SIG-M5 treated with dmso at 0.1 percent for 504 hours (cell line): ENCODE data around the gene HDGF.
A peak's percentile ranks its signal among the peaks of the same experiment; 100 is the strongest.

Source experiments
- DNase-seq: peaks from one replicate; lab custom pipeline; 2025; ENCODE audit not compliant: unreplicated experiment; lab: John Stamatoyannopoulos, UW

Gene HDGF

DNA sequence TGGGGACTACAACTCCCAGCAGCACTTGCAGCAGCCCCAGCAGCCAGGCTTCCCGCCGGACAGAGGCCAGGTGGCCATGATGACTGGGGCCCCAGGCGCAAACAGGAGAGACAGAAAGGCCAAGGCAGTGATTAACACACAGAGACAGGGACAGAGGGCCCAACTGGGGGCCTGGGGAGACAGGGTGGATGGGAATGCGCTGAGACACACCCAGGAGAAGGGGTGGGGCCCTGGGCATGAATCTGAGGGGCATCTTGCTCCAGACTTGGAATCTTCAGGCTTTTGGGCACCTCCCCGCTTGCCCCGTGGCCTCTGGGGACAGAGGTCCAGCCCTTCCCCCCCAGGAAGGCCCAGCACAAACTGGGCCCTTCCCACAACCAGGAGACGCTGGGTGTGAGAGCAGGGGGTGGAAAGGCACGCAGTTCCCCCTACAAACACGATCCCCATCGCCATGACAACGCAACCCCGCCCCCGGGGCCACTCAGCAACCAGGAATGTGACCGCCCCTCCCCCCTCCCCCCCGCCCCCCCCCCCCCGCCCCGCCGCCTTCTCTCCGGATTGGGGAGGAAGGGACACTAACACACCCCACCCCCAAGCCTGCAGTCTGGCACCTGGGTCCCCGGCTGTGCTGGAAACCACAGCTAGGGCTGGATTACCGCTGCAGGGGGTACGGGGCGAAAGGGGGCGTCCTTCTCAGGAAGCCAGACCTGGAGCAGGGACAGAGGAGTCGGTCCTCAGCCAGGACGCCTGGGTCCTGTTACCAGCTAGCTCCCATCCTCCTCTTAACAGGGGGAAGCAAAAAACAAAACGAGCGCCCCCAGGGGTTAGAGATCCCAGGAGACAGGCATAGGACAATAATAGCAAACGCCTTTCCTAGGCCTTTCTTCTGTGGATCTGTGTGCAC is 4.5 kb downstream of the HDGF start:
- peak; percentile 84 for DNase-seq

DNA sequence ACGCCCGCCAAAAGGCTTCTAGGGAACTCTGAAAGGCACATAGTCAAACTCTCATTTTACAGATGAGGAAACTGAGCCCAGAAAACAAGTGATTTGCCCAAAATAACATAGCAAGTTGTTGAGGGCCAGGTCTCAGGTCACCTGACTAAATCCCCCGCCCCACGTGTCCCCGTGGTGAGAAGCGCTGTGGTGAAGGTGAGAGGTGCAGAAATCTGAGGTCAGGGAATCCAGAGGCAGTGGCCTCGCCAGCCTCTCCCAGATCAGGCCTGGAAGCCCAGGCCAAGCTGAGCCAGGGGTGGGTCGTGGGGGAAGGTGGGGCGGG is 5.1 kb downstream of the HDGF start:
- DNase-seq, result no peak

DNA sequence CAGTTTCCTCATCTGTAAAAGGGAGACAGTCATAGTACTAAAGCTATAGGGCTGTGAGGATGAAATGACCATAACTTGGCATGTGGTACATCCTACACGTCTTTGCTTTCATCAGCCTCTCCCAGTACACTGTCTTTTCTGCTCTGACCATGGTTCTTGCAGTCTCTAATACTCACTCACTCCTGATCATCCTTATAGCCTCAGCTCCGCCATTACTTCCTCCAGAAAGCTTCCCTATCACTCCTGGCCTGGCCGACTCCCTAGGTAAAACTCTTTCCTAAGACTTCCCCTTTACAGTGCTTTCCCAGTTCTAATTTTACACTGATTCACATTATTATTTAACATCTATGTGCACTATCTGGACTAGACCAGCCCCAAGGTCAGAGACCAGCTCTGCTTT is 5.6 kb downstream of the HDGF start:
- no peak for DNase-seq

DNA sequence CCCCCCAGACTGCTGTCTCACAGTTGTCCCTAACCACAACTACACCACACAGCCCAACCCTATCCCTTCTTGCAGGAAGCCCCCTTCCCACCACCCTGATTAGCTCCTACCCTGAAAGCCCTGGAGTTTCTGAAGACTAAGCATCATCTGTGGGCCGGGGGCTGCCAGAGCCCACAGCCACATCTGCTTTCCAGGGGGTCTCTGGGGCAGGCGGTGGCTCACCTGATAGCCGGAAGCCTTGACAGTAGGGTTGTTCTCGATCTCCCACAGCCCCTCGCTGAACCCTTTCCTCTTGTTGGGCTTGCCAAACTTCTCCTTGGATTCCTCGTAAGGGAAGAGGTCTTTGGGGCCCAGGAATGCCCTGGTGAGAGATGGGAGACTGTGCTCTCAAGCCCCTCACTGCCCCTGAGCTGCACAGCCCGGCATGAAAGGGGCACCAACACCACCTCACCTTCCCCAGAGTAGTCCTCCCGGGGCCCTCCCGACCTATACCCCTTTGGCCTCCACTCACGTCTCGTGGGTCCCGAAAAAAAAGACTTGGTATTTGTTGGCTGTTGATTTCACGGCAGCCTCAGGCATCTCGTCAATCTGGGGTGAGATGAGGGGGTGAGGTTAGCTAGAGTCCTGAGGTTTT is 6.6 kb downstream of the HDGF start:
- DNase-seq, result no peak

DNA sequence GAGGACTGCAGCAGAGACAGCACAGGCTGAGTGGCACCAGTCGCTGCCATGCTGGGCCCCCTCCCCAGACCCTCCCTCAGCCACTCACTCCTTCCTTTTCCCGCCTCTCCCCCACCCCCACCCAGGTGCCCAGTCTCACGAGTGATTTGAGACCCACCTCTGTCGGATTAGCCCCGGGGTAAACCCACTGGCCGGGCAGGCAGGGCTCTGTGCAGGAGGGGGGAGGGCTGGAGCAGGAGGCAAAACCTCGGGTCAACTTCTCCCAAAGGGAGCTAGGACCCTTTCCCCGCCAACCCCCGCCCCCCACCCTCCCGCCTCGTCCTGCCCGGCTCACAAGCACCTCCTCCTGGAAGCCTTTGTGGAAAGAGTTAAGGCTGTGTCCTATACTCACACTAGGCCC is 7.1 kb downstream of the HDGF start:
- DNase-seq, result no peak

DNA sequence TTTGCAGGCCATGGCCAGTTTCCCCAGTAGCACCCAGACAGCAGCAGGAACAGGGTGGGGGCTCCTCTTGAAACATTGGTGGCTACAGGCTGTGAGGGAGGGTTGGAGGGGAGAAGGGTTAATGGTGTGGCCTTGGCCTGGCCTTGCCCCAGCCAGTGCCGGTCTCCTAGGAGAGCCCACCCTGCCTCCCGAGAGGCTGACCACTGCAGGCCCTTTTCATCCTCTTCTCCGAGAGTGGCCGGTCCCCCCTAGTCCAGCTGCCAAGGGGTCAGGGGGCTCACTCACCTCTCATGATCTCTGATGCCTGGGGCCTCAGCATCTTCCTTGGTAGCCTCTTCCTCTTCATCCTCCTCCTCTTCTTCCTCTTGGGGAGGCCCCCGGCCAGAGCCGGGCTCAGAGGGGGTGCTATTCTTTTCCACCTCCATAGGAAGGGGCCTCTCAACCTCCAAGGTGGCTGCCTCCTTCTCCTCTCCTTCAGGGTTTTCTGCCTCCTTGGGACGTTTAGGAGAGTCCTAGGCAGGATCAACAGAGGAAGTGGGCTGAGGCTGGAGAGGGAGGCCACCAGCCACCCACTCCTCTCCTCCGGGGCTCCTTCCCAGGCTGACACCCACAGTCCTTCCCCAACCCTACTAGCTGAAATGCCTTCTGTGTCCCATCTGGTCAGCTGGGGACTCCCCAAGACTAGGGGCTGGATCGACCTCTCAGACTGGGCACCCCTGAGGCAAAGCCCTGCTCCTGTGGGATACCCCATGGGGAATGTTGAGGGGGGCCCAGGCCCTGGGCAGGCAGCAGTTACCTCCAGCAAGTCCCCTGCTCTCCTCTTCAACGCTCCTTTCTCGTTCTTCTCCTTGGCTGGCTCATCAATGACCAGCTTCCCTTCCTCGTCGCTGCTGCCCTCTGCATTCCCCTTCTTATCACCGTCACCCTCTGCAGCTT is 7.8 kb downstream of the HDGF start:
- no peak for DNase-seq

DNA sequence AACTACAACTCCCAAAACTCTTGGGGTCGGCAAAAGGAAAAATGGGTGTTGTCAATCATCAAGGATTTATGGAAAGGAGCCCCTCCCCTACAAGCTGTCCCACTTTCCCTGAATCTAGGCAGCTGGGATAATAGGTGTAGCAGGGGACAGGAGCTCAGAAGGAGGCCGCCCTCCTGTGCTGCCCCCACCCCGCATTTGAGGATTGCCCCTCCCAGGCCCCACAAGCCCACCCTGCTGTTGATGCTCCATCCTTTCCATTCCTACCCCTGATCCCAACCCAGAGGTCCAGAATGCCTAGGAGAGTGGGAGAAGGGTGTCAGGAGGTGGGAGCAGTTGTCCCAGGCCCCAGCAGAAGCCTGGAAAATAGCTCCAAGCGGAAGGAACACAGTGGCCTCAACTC is 8.7 kb downstream of the HDGF start:
- DNase-seq, result no peak

DNA sequence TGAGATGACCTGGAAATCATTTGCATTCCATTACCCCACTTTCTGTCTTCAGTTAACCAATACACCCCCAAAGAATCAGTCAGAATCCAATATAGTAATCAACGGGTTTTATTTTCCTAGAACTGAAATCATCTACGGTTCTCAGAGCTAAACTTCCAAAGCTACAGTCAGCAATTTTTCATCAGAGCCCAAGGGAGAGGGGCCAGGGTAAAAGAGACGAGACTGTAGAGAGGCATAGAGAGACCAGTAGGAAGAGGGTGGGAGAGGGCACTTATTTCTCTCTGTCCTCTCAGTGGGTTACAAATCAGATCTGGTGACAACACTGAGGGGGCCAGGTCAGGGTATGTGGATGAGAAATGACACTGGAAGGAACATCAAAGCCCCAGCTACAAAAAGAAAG is 9.5 kb downstream of the HDGF start:
- DNase-seq, result no peak

DNA sequence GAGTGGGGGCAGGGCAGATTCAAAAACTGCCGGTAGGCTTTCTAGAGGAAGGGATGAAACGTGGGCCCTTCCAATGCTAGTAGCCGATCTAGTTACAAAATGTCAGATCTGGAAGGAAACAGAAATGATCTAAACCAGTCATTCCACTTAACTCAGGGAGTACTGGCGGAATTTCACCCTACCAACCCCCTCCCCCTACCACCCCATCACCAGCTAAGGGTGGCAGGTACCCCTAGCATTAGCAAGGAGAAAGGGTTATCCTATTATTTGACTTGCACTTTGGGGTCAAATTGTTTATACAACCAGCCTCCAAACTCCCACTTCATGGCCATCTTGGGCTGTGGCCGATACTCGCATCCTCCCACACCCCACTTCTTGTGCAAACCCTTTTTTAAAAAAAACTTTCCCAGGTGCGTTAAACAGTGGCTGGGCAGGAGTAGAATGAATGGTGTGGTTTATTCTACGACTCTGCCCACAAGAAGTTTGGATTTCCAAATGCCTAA is 9.9 kb downstream of the HDGF start:
- DNase-seq, result no peak

DNA sequence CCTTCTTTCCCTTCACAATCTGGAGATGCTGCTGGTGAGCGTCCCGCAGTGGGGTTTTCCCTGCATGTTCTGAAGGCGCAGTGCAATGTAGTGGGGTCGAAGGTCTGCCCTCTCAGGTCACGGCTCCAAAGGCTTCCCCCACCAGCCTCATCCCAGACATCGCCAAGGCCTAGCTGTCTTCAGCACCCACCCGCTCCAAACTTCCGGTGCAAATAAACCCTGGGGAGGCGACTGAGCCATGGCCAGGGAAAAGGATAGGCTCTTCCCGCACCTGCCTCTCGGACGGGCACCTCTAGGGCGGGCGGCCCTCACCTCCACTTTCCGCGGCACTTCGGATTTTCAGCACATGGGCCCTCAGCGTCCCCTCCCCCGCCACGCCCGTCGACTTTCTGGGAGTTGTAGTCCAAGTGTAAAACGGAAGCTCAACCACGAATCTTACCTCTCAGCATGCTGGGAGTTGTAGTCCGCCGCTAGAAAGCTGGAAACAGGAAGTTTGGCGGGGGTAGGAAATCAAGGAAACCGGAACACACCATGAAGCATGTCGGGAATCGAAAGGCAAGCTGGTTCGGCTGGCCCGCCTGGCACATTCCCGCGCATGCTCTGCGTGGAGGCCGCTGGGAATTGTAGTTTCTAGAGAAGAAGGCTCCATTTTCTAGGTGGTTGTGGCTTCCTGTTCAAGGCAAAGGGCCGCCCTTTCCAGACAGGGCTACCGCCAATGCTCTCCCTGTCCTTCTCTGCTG is 10.6 kb downstream of the HDGF start, which contains the start of gene MRPL24:
Gene MRPL24, minus strand, starts transcription at position 348 of the 740 bp plus-strand sequence. CDS start 2,384 bp downstream, outside the sequence.
- DNase-seq, result peak; percentile 100

DNA sequence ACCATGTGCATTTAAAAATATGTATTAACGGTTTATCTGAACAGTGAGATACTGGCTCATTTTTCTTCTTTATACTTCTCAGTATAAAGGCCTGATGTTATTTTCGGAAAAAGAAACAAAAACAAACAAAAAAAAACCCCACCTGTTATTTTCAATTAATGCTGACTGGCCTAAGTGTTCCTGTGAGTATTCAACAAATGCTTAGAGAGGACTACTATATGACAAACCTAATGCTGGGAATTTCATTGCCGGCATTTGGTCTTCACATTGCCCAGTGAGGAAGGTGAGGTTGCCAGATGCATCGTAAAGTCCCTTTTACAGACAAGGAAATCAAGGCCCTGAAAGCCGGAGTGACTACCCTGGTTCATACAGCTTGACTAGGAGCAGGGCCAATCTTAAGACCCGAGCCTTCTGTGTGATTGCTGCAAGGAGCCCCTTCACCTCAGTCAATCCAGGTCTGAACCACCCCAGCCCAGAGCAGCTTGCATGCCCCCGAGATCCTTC is 11.2 kb downstream of the HDGF start:
- no peak for DNase-seq

DNA sequence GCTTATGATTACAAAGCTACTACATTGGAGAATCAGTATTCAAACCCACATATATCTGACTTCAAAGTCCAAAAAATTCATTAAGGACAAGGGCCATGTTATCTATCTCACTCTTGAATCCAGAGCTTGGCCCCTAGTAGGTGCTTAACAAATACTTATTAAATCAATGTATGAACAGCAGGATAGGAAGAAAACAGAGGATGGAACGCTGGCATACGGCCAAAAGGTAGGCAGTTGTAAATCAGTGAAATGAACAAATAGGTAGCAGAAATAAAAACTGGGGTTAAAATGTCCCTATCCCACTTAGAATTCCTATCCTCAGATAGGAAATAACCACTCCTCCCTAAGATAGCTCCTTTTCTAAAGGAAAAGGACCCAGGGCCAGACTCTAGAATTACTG is 12.6 kb downstream of the HDGF start:
- DNase-seq, result no peak

DNA sequence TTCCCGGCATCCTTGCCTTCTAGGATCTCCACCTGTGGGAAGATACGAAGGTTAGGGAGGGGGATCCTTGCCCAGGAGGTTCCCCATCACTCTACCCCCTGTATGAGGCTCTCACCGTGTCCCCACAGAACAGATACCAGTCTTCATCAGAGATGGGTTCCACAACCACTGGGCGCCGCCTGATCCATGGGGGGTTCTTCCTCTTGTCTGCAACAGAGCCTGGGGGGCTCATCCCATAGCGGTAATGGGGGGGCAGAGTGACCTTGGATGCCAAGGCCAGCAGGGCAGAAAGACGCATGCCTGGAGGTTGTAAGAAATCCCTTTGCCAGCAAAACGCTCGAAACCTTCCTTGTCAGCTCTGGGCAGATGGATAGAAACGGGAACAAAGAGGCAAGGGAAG is 13.1 kb downstream of the HDGF start:
- DNase-seq, result no peak

DNA sequence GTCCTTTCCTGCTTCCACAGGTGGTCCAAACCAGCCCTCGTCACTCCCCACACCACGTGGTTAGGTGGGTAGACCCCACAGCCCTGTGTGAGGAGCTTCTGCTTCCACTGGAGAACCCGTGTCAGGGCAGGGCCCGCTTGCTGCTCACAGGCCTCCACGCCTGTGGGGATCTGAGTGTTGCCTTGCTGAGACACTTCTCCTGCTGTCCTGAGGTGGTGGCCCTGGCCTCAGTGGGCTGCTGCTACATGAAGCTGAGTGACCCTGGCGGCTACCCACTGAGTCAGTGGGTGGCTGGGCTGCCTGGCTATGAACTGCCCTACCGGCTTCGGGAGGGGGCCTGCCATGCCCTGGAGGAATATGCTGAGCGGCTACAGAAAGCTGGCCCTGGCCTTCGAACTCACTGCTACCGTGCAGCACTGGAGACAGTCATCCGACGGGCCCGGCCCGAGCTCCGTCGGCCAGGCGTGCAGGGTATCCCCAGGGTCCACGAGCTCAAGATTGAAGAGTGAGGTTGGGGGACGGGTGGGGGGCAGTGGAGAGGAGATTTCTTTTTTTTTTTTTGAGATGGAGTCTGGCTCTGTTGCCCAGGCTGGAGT is 17.4 kb downstream of the HDGF start:
- no peak for DNase-seq

DNA sequence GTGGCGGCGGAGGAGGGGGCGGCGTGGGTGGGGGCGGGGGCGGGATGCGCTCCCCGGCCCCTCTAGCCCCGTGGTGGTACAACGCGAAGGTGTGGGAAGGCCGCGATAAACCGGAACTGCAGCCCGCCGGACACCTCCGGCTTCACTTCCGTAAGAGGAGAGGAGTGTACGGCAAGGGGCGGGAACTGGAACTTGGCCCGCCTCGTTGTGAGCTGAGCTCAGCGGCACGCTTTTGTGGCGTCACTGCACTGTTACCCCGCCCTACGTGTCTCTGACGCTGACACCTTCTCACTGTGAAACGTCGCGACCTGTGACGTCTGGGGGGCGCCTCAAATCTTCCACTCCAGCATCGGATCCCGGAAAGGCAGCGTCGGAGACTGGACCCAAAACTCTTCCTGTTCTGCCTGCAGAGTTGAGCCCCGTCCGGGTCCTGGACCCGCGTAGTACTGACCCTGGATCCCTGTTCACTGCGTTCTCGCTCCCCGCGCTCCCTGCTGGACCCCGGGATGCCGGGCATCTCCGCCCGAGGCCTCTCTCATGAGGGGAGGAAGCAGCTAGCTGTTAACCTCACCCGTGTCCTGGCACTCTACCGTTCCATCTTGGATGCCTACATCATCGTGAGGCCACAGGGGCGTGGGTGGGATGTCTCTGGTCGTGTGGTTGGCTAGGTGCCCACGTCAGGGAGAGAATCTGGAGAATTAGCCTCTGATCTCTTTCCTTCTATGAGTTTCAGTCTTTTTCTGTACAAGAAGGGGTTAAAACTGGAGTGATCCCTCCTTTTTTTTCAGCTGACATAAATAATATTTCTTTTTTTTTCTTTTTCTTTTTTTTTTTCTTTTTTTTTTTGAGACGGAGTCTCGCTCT is 22.6 kb downstream of the HDGF start, which contains the start of gene ISG20L2:
Gene ISG20L2, minus strand, starts transcription at position 168 of the 864 bp plus-strand sequence. CDS start 1,114 bp downstream, outside the sequence.
- DNase-seq, result peak; percentile 100

DNA sequence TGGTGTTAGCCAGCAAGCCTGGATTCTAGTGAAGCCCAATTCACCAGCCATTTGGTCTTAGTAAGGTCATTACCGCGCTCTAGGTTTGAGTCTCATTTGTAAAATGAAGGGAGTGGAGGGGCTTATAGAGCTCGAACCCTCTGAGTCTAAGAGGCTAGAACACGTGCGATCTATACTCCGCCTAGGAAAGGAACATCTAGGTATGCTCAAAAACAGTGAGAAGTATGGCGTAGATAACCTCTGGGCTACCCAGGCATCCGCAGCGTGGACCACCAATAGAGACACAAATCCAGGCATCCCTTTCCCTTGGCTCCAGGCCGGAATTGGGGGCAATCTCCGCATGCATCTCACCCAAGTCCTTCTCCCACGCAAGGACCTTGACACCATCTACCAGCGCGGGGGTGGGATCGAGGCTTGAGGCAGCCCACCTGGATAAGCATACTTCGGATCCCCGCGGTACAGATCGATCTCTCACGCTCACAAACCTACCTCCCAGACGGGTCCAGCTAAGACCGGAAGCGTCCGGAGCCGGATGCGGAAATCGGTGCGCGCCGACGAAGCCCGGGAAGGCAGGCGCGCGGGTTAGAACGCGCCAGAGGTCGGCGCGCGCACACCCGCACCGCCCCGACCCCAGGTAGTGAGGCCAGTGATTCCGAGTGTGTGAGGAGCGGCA is 23.4 kb downstream of the HDGF start, which contains the start of gene METTL25B:
Gene METTL25B, plus strand, starts transcription at position 544 of the 673 bp plus-strand sequence. CDS start 636 bp downstream, outside the sequence.
- DNase-seq, result peak; percentile 89

DNA sequence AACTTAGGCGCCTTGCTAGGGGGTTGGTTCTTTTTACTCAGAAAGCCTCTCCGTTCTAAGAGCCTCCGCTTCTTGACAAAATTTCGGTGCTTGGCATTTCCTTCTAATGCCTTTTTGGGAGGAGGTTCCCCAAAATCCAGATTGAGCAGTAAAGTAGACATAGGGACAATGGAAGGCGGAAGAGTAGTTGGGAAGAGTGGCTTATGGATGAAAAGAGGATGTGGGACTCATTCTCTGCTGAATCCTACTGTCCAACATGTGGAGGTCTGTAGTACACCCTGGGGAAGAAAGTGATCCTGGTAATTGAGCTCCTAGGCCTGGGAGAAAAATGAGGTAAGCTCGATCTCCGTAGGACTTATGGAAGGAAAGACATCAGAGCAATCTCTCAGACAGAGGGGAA is 24.0 kb downstream of the HDGF start:
- DNase-seq, result no peak

DNA sequence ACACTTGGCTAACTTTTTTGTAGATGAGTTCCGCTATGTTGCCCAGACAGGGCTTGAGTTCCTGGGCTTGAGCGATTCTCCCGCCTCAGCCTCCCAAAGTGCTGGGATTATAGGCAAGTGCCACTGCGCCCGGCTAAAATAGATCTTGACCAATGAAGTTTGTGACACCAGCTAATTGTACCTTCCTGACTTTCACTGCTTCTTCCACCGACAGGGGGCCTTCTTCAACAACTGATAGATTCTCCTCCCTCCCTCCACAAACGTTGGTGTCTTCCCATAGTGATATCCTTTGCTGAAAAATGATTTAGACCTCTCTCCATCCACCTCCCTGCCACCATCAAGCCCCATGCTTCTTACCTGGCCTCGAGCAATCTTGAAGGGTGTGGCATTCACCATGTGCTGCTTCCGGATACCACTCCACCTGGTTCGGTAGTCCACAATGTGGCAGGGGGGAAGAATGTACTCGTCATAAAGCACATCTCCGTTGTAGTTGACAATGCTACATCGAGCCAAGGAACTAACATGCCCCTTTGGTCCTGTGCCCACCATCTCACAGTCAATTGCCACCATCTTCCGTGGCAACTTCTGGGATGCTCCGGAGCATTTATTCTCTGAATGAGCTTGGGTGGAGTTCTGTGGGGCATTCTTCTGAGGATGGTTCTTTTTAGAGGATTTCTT is 24.8 kb downstream of the HDGF start:
- DNase-seq, result peak; percentile 91
